Kidney epithelial cell (primary cell): ENCODE data around the gene KRTAP10-12. TPM values are rescaled to one million over a fixed set of nuclear protein-coding genes. Genes with fewer than 3 reads are reported as not detected.

ENCODE experiments used
- DNase-seq: peaks from one replicate; pipeline ENCODE4 v3.0.0-alpha.2; 2010; ENCODE audit warnings: low read depth
- H3K27me3 ChIP-seq: 2 replicates; pipeline ENCODE4 v1.6.0; 2011; ENCODE audit warnings: low read length; ENCODE audit not compliant: control insufficient read depth, insufficient read depth
- H3K36me3 ChIP-seq: 2 replicates; pipeline ENCODE4 v1.5.1; 2011; ENCODE audit warnings: low read length; ENCODE audit not compliant: control insufficient read depth, insufficient read depth
- H3K4me3 ChIP-seq: 2 replicates; pipeline ENCODE4 v1.5.1; 2011; ENCODE audit warnings: low read depth, mild to moderate bottlenecking, control low read depth, low read length
- CTCF ChIP-seq: IDR thresholded peaks from 2 replicates; pipeline ENCODE4 v1.5.1; 2011; ENCODE audit warnings: mild to moderate bottlenecking, moderate library complexity, low read length, control low read depth, inconsistent platforms; ENCODE audit not compliant: insufficient read depth, poor library complexity, severe bottlenecking
- total RNA-seq: library from RNA; depleted of rRNA; stranded (reverse); fragments of >200 nt; gene quantifications from 2 replicates; pipeline ENCODE4 v1.2.3, GENCODE V29; 2015

Gene KRTAP10-12
- total RNA-seq, 1 donor from 2014 or later, result not detected

- Histone ChIP-seq H3K36me3 (no peaks in the 10 kb centered on the region), H3K4me3 (no peak overlapping the region), H3K27me3 (no peaks in the 10 kb centered on the region)
- no peak for DNase-seq
- TF ChIP-seq CTCF, result no peak
These were observed 44.9 kb downstream of the KRTAP10-12 start for GRCh38 chr21:44741921-44742320.

- TF ChIP-seq CTCF, result peak; percentile 11
- H3K36me3 ChIP-seq, result no peaks in the 10 kb centered on the region
- no peak for DNase-seq
These were observed 45.6 kb downstream of the KRTAP10-12 start for GRCh38 chr21:44742418-44743153.

More at GRCh38 chr21:44742418-44743153, 45.6 kb downstream of the KRTAP10-12 start:
- H3K4me3 ChIP-seq, result no peak overlapping the region
- no peaks in the 10 kb centered on the region for H3K27me3 ChIP-seq

Other genes with a start within 250 kb of the KRTAP10-12 start
- gene LRRC3, start 241.7 kb upstream of the KRTAP10-12 start, total RNA-seq, result 3.4 and 3.6 TPM in 2 replicates
- gene KRTAP10-1, start 157.0 kb upstream of the KRTAP10-12 start, total RNA-seq, result not detected in 2 replicates
- not detected in 2 replicates for gene KRTAP10-2, start 145.7 kb upstream of the KRTAP10-12 start, total RNA-seq
- not detected in 2 replicates for gene KRTAP10-3, start 138.4 kb upstream of the KRTAP10-12 start, total RNA-seq
- not detected in 2 replicates for gene KRTAP10-4, start 123.4 kb upstream of the KRTAP10-12 start, total RNA-seq
- not detected in 2 replicates for gene KRTAP10-5, start 116.6 kb upstream of the KRTAP10-12 start, total RNA-seq
- gene KRTAP10-6, start 104.7 kb upstream of the KRTAP10-12 start, total RNA-seq, result not detected in 2 replicates
- not detected in 2 replicates for gene KRTAP10-7, start 96.6 kb upstream of the KRTAP10-12 start, total RNA-seq
- gene KRTAP10-8, start 85.1 kb upstream of the KRTAP10-12 start, total RNA-seq, result not detected in 2 replicates
- gene KRTAP10-9, start 70.1 kb upstream of the KRTAP10-12 start, total RNA-seq, result not detected in 2 replicates
- not detected in 2 replicates for gene KRTAP10-10, start 59.8 kb upstream of the KRTAP10-12 start, total RNA-seq
- not detected in 2 replicates for gene KRTAP10-11, start 50.8 kb upstream of the KRTAP10-12 start, total RNA-seq
- gene KRTAP12-4, start 42.5 kb upstream of the KRTAP10-12 start, total RNA-seq, result not detected in 2 replicates
- gene KRTAP12-3, start 39.2 kb upstream of the KRTAP10-12 start, total RNA-seq, result not detected in 2 replicates
- gene KRTAP12-2, start 30.2 kb upstream of the KRTAP10-12 start, total RNA-seq, result not detected in 2 replicates
- not detected in 2 replicates for gene KRTAP12-1, start 15.0 kb upstream of the KRTAP10-12 start, total RNA-seq
- gene TSPEAR, start 14.4 kb downstream of the KRTAP10-12 start, total RNA-seq, result not detected in 2 replicates
- 39.5 and 40.6 TPM in 2 replicates for gene UBE2G2, start 104.6 kb downstream of the KRTAP10-12 start, total RNA-seq
- gene SUMO3, start 120.9 kb downstream of the KRTAP10-12 start, total RNA-seq, result 60.9 and 61.7 TPM in 2 replicates
- gene PTTG1IP, start 176.5 kb downstream of the KRTAP10-12 start, total RNA-seq, result 538 and 561 TPM in 2 replicates
- gene ITGB2, start 223.7 kb downstream of the KRTAP10-12 start, total RNA-seq, result 6.9 and 9.1 TPM in 2 replicates
- 25.7 and 38.6 TPM in 2 replicates for gene SLX9, start 242.9 kb downstream of the KRTAP10-12 start, total RNA-seq